ENCODE data around the gene AKR1C8. TPM values are rescaled to one million over a fixed set of nuclear protein-coding genes. Genes with fewer than 3 reads are reported as not detected.

Gene AKR1C8
- 0.29 TPM in 1 of 5 replicates, not detected in the others for total RNA-seq (2022; extraction: Qiagen RNA extraction; ENCODE audit: low read depth)

DNA sequence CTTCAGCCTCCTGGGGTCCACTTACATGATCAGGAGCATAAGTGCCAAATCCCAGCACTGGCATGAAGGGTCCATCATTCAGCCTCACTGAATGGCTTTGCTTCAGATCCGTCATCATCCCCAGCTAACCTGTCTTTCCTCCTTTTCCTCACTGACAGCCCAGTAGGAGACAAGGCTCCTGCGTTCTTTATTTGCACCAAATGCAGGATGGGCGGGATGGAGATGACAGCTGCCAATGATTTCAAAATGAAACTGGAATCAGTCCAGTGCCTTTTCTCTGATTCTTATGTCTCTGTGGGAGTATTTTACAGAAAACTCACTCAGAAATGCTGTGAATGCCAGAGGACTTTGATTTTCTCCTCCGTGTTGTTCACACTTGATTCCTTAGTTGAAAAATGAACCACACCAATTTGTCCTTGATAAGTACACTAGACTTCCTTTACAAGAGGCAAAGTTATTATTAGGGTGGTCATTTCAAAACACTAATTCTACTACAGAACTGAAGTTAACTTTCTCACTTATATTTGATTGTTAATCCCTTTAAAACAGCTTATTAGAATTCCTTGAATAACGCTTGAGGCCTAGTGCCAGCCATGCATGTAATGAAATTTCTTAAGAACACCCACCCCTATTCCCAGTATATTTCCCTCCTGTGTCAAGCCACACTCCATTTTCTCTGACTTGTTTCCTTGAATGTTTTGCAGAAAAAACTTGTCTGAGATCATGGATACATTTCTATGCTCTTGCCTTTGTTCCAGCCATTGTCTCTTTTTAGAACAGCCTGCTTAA is at the start of gene AKR1C8:
TSS of gene AKR1C8 (minus strand) at position 164 of the 789 bp plus-strand sequence. CDS start at position 118, 46 bp downstream.

DNA sequence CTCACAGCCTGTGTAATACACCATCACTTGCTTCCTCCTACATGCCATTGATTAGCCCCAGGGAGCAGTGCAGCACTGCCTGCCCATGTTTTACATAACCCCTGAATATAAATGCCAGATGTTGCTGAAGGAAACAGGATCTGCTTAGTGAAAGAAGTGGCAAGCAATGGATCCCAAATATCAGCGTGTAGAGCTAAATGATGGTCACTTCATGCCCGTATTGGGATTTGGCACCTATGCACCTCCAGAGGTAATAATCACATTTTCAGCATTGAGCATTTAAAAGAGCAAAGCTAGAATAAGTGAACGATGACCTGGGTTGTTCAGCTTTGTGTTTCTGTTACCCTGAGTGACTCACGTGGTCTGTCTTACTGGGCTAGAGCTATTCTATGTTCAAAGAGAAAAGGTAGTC is 11.8 kb upstream of the AKR1C8 start, which contains the start of gene AKR1C4:
TSS of gene AKR1C4 (plus strand) at position 136 of the 412 bp plus-strand sequence. CDS start at position 167, 31 bp downstream.

Other genes with a start within 250 kb of the AKR1C8 start
- gene AKR1C1, start 221.7 kb downstream of the AKR1C8 start, total RNA-seq (2022; extraction: Qiagen RNA extraction; ENCODE audit: low read depth): 498 to 596 TPM (median 584 TPM) in 5 replicates
- gene AKR1C2, start 181.3 kb downstream of the AKR1C8 start, total RNA-seq (2022; extraction: Qiagen RNA extraction; ENCODE audit: low read depth): 3,382 to 4,029 TPM (median 3,494 TPM) in 5 replicates
- 1,163 to 1,231 TPM (median 1,180 TPM) in 5 replicates for gene AKR1C3, start 90.7 kb downstream of the AKR1C8 start, total RNA-seq (2022; extraction: Qiagen RNA extraction; ENCODE audit: low read depth)
- gene AKR1C4, start 11.7 kb upstream of the AKR1C8 start, total RNA-seq (2022; extraction: Qiagen RNA extraction; ENCODE audit: low read depth): 0.27 to 0.50 TPM (median 0.32 TPM) in 4 of 5 replicates, not detected in the other
- not detected in 5 replicates for gene UCN3, start 179.8 kb upstream of the AKR1C8 start, total RNA-seq (2022; extraction: Qiagen RNA extraction; ENCODE audit: low read depth)
- gene TUBAL3, start 219.7 kb upstream of the AKR1C8 start, total RNA-seq (2022; extraction: Qiagen RNA extraction; ENCODE audit: low read depth): 0.22 to 0.45 TPM (median 0.33 TPM) in 5 replicates
- 46.9 to 64.4 TPM (median 52.0 TPM) in 5 replicates for gene NET1, start 227.4 kb upstream of the AKR1C8 start, total RNA-seq (2022; extraction: Qiagen RNA extraction; ENCODE audit: low read depth)